DND-41 (cell line): ENCODE measurements around the gene TAOK1.

Source experiments
- ATAC-seq: fragments of 200-7000 bp; cut with Tn5 transposase; 3 replicates; pipeline ENCODE4 v1.9.1; 2021; ENCODE audit warnings: low read depth; ENCODE audit not compliant: insufficient read depth
- DNase-seq: peaks from one replicate; pipeline ENCODE4 v3.0.0-alpha.2; 2020
- H2AFZ ChIP-seq: 2 replicates; pipeline ENCODE4 v1.6.0; 2012; ENCODE audit warnings: low read depth, low read length
- H3K27ac ChIP-seq: 2 replicates; pipeline ENCODE4 v1.5.1; 2012; ENCODE audit warnings: low read length, inconsistent platforms
- H3K27me3 ChIP-seq: fragments of 200-600 bp; sonication (generic); 2 replicates; pipeline ENCODE4 v1.6.0; 2012; ENCODE audit warnings: low read length, mild to moderate bottlenecking, inconsistent platforms; ENCODE audit not compliant: insufficient read depth, poor library complexity
- H3K36me3 ChIP-seq: 2 replicates; pipeline ENCODE4 v1.5.1; 2012; ENCODE audit warnings: low read length, inconsistent platforms; ENCODE audit not compliant: insufficient read depth
- H3K4me1 ChIP-seq: 2 replicates; pipeline ENCODE4 v1.5.1; 2012; ENCODE audit warnings: mild to moderate bottlenecking, low read length; ENCODE audit not compliant: insufficient read depth
- H3K4me2 ChIP-seq: 2 replicates; pipeline ENCODE4 v1.6.0; 2012; ENCODE audit warnings: mild to moderate bottlenecking, moderate library complexity, low read length, inconsistent platforms; ENCODE audit not compliant: insufficient read depth
- H3K4me3 ChIP-seq, 2 experiments: fragments of 200-600 bp in 1 of 2; shearing (Covaris generic) in 1 of 2; 2 replicates each; pipeline ENCODE4 v1.5.1; 2012 to 2016; ENCODE audit warnings: inconsistent platforms in 2 of 2, low read length in 2 of 2, mild to moderate bottlenecking in 2 of 2, low read depth in 1 of 2, moderate library complexity in 1 of 2
- H3K79me2 ChIP-seq: 2 replicates; pipeline ENCODE4 v1.6.0; 2012; ENCODE audit warnings: low read length, inconsistent platforms; ENCODE audit not compliant: insufficient read depth
- H3K9ac ChIP-seq: 2 replicates; pipeline ENCODE4 v1.6.0; 2012; ENCODE audit warnings: low read depth, mild to moderate bottlenecking, inconsistent platforms, low read length, moderate library complexity
- H3K9me3 ChIP-seq: 2 replicates; pipeline ENCODE4 v1.5.1; 2012; ENCODE audit warnings: low read length, moderate library complexity, mild to moderate bottlenecking, inconsistent platforms; ENCODE audit not compliant: insufficient read depth, severe bottlenecking
- H4K20me1 ChIP-seq: 2 replicates; pipeline ENCODE4 v1.6.0; 2012; ENCODE audit warnings: low read length; ENCODE audit not compliant: insufficient read depth
- CTCF ChIP-seq: IDR thresholded peaks from 2 replicates; pipeline ENCODE4 v1.5.1; 2012; ENCODE audit warnings: borderline replicate concordance, low read length, moderate library complexity, mild to moderate bottlenecking; ENCODE audit not compliant: poor library complexity, severe bottlenecking; ENCODE audit errors: extremely low read depth
- EZH2 ChIP-seq: IDR thresholded peaks from 3 replicates; pipeline ENCODE4 v1.6.1; 2012; ENCODE audit warnings: borderline replicate concordance, low read depth, mild to moderate bottlenecking, moderate library complexity, low read length, inconsistent platforms; ENCODE audit not compliant: severe bottlenecking

TAOK1 gene

GRCh38 chr17:29579866-29580771, 190.0 kb downstream of the TAOK1 start:
- Histone ChIP-seq H3K27ac (no peak overlapping the region), H3K27me3 (no peaks in the 10 kb centered on the region), H4K20me1 (peaks cover 73% of the 10 kb centered on the region), H3K9me3 (no peaks in the 10 kb centered on the region), H3K79me2 (peaks cover 32% of the 10 kb centered on the region), H3K4me3 (no peak overlapping the region), H3K4me2 (no peak overlapping the region), H3K9ac (no peak overlapping the region), H2AFZ (no peak overlapping the region), H3K36me3 (peaks cover 87% of the 10 kb centered on the region), H3K4me1 (peaks cover under 1% of the 10 kb centered on the region)
- TF ChIP-seq CTCF, result peak; percentile 95
- no peak for TF ChIP-seq EZH2
- ATAC-seq (peak; percentile 97), DNase-seq (peak; percentile 85)

GRCh38 chr17:29581583-29582253, 191.6 kb downstream of the TAOK1 start:
- H4K20me1 ChIP-seq, result peaks cover 73% of the 10 kb centered on the region
- H3K4me3 ChIP-seq, result no peak overlapping the region
- peaks cover 48% of the 10 kb centered on the region for H3K79me2 ChIP-seq
- H2AFZ ChIP-seq, result no peak overlapping the region
- H3K9me3 ChIP-seq, result no peaks in the 10 kb centered on the region
- H3K4me1 ChIP-seq, result peaks cover 10% of the 10 kb centered on the region
- DNase-seq, result no peak
- TF ChIP-seq CTCF (no peak), EZH2 (no peak)
- H3K4me2 ChIP-seq, result no peak overlapping the region
- H3K9ac ChIP-seq, result no peak overlapping the region
- H3K36me3 ChIP-seq, result peaks cover 71% of the 10 kb centered on the region
- no peak overlapping the region for H3K27ac ChIP-seq
- H3K27me3 ChIP-seq, result no peaks in the 10 kb centered on the region
- ATAC-seq, result no peak

- Histone ChIP-seq H3K36me3 (peaks cover 65% of the 10 kb centered on the region), H3K4me2 (no peak overlapping the region), H4K20me1 (peaks cover 79% of the 10 kb centered on the region), H3K4me1 (peaks cover 16% of the 10 kb centered on the region), H3K27ac (no peak overlapping the region), H2AFZ (no peak overlapping the region), H3K27me3 (no peaks in the 10 kb centered on the region), H3K9me3 (no peaks in the 10 kb centered on the region), H3K4me3 (no peak overlapping the region), H3K79me2 (peaks cover 54% of the 10 kb centered on the region), H3K9ac (no peak overlapping the region)
- DNase-seq (no peak), ATAC-seq (no peak)
- TF ChIP-seq EZH2 (no peak), CTCF (no peak)
Measured at GRCh38 chr17:29582254-29582765, 192.1 kb downstream of the TAOK1 start.
